GM21717 (cell line): Measurements from ENCODE around the gene FAAP24.
A peak's percentile ranks its signal among the peaks of the same experiment; 100 is the strongest.
"Not testable (repeated sequence)": the region's sequence is repeated elsewhere in the genome, so short reads cannot be mapped to it uniquely, and the experiment has no call there.

Experiments
- ATAC-seq: cut with Tn5 transposase; IDR thresholded peaks from one replicate; pipeline ENCODE4 v1.9.1; 2021; ENCODE audit warnings: mild to moderate bottlenecking, moderate library complexity; ENCODE audit not compliant: unreplicated experiment

FAAP24 gene

GRCh38 chr19:32971715-32972540, at the start of gene FAAP24, which contains the start of gene CEP89:
Gene FAAP24 (plus strand): TSS chr19:32972242. CDS start chr19:32973197, 955 bp downstream.
Gene CEP89 (minus strand): TSS chr19:32971958. CDS start chr19:32971874, 84 bp downstream.
- ATAC-seq = peak; percentile 95

GRCh38 chr19:32924200-32924599, 47.8 kb upstream of the FAAP24 start:
- ATAC-seq = no peak

- ATAC-seq = no peak
Observed at GRCh38 chr19:32928806-32929205, 43.2 kb upstream of the FAAP24 start.

- no peak for ATAC-seq
Observed at GRCh38 chr19:32930567-32930966, 41.5 kb upstream of the FAAP24 start.

- no peak for ATAC-seq
Observed at GRCh38 chr19:32933571-32933970, 38.5 kb upstream of the FAAP24 start.

- ATAC-seq = no peak
Observed at GRCh38 chr19:32935629-32936028, 36.4 kb upstream of the FAAP24 start.

- ATAC-seq = no peak
Observed at GRCh38 chr19:32936065-32936464, 36.0 kb upstream of the FAAP24 start.

GRCh38 chr19:32941273-32941672, 30.8 kb upstream of the FAAP24 start:
- ATAC-seq = not testable (repeated sequence)

- ATAC-seq = no peak
Observed at GRCh38 chr19:32945260-32945659, 26.8 kb upstream of the FAAP24 start.

GRCh38 chr19:32966750-32967149, 5.3 kb upstream of the FAAP24 start:
- ATAC-seq = no peak

GRCh38 chr19:32969549-32969948, 2.5 kb upstream of the FAAP24 start:
- no peak for ATAC-seq

- ATAC-seq = no peak
Observed at GRCh38 chr19:32971012-32971595, 938 bp upstream of the FAAP24 start.

- no peak for ATAC-seq
Observed at GRCh38 chr19:32976223-32976805, 4.3 kb downstream of the FAAP24 start.

- no peak for ATAC-seq
Observed at GRCh38 chr19:32977280-32977679, 5.2 kb downstream of the FAAP24 start.

GRCh38 chr19:32977813-32978212, 5.8 kb downstream of the FAAP24 start:
- ATAC-seq = not testable (repeated sequence)

- not testable (repeated sequence) for ATAC-seq
Observed at GRCh38 chr19:32979807-32980206, 7.8 kb downstream of the FAAP24 start.

- not testable (repeated sequence) for ATAC-seq
Observed at GRCh38 chr19:32982488-32982887, 10.4 kb downstream of the FAAP24 start.

- not testable (repeated sequence) for ATAC-seq
Observed at GRCh38 chr19:32988254-32988653, 16.2 kb downstream of the FAAP24 start.

- ATAC-seq = no peak
Observed at GRCh38 chr19:32988724-32989123, 16.7 kb downstream of the FAAP24 start.

GRCh38 chr19:32995966-32996365, 23.9 kb downstream of the FAAP24 start:
- not testable (repeated sequence) for ATAC-seq

- ATAC-seq = not testable (repeated sequence)
Observed at GRCh38 chr19:32997061-32997464, 25.0 kb downstream of the FAAP24 start.
